ENCODE measurements around the gene CDC42BPB.

DNA sequence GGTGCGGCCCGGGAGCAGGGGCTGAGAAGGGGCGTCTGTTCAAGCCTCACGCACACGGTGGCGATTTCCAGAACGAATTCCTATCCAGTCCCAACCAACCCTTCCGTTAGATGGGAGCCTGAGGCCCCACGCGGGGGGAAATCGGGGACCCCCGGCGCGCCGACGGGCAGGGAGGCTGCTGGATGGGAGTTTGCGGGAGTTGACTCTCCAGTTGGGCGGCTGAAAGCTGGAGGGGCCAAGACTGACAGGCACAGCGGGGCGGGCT is 47.0 kb upstream of the CDC42BPB start:
- TF ChIP-seq, protein P1, sequence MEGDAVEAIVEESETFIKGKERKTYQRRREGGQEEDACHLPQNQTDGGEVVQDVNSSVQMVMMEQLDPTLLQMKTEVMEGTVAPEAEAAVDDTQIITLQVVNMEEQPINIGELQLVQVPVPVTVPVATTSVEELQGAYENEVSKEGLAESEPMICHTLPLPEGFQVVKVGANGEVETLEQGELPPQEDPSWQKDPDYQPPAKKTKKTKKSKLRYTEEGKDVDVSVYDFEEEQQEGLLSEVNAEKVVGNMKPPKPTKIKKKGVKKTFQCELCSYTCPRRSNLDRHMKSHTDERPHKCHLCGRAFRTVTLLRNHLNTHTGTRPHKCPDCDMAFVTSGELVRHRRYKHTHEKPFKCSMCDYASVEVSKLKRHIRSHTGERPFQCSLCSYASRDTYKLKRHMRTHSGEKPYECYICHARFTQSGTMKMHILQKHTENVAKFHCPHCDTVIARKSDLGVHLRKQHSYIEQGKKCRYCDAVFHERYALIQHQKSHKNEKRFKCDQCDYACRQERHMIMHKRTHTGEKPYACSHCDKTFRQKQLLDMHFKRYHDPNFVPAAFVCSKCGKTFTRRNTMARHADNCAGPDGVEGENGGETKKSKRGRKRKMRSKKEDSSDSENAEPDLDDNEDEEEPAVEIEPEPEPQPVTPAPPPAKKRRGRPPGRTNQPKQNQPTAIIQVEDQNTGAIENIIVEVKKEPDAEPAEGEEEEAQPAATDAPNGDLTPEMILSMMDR (IDR thresholded peaks at IDR 0.05), result no peak
- TF ChIP-seq POLR2A (IDR thresholded peaks at IDR 0.05), result no peak

All from Peyer's patch (tissue), 4 donors.